MCF 10A (cell line): ENCODE measurements around the gene PREB. TPM values are rescaled to one million over a fixed set of nuclear protein-coding genes. Genes with fewer than 3 reads are reported as not detected.

Experiments
- BruUV-seq: library from RNA; stranded (reverse); fragments of 400-500 nt; replicated peaks from 2 replicates; lab custom pipeline; 2021; lab: Mats Ljungman, UMichigan
- CTCF ChIA-PET: fragments of 300-600 bp; sonication (Branson Sonifier 250); formaldehyde crosslinking; extraction: SDS; loops from one replicate; lab custom pipeline; 2021; ENCODE audit warnings: antibody characterized with exemption, inconsistent platforms; lab: Yijun Ruan, JAX
- POLR2A ChIA-PET: fragments of 300-600, 350-650 bp; sonication (Branson Sonifier 250); formaldehyde crosslinking; extraction: SDS; loops from one replicate; lab custom pipeline; 2020; ENCODE audit warnings: antibody characterized with exemption, inconsistent platforms; lab: Yijun Ruan, JAX
- DNase-seq: peaks from one replicate; pipeline ENCODE4 v3.0.0-alpha.2; 2018; ENCODE audit not compliant: unreplicated experiment
- H3K27ac Mint-ChIP-seq: one replicate; pipeline ENCODE4 v1.8.0; 2022; ENCODE audit warnings: mild to moderate bottlenecking, low read depth, mixed read lengths; ENCODE audit not compliant: unreplicated experiment
- H3K27me3 Mint-ChIP-seq: one replicate; pipeline ENCODE4 v1.8.0; 2022; ENCODE audit warnings: mixed read lengths; ENCODE audit not compliant: insufficient read depth, unreplicated experiment
- H3K36me3 Mint-ChIP-seq: one replicate; pipeline ENCODE4 v1.8.0; 2022; ENCODE audit warnings: mild to moderate bottlenecking, moderate library complexity, mixed read lengths; ENCODE audit not compliant: insufficient read depth, unreplicated experiment
- H3K4me1 Mint-ChIP-seq: one replicate; pipeline ENCODE4 v1.8.0; 2022; ENCODE audit warnings: mixed read lengths; ENCODE audit not compliant: insufficient read depth, unreplicated experiment
- H3K4me3 Mint-ChIP-seq: one replicate; pipeline ENCODE4 v1.8.0; 2022; ENCODE audit warnings: mild to moderate bottlenecking, moderate library complexity, mixed read lengths; ENCODE audit not compliant: unreplicated experiment
- H3K9me3 Mint-ChIP-seq: one replicate; pipeline ENCODE4 v1.8.0; 2022; ENCODE audit warnings: mixed read lengths; ENCODE audit not compliant: unreplicated experiment
- intact Hi-C: fragments of 100-400 bp; cut with micrococcal nuclease; formaldehyde crosslinking; loops from 2 replicates; pipeline ENCODE4 v1.14.1; 2022
- total RNA-seq: library from RNA; stranded (reverse); gene quantifications from 2 replicates; pipeline ENCODE4 v1.2.3, GENCODE V29; 2022
- TF ChIP-seq, protein P1 (sequence below): fragments of 200-600 bp; IDR thresholded peaks from one replicate; pipeline ENCODE4 v1.8.0; 2022; ENCODE audit warnings: antibody characterized with exemption, mild to moderate bottlenecking; ENCODE audit not compliant: unreplicated experiment

The PREB gene
- total RNA-seq, 1 experiment from 2014 or later: 68.5 TPM

DNA sequence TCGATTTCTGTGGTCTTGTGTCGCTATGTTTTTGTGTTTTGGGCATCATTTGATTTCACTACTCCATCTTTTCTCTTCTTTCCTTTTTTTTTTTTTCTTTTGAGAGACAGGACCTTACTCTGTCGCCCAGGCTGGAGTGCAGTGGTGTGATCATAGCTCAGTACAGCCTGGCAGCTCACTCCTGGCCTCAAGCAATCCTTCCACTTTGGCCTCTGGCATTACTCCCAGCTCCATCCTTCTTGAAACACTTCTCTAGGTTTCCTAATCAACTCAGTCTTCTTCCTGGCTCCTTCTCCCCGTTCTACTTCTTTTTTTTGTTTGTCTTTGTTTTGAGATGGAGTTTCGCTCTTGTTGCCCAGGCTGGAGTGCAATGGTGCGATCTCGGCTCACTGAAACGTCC is 40.9 kb upstream of the PREB start:
- H3K27ac Mint-ChIP-seq: no peak overlapping the region

DNA sequence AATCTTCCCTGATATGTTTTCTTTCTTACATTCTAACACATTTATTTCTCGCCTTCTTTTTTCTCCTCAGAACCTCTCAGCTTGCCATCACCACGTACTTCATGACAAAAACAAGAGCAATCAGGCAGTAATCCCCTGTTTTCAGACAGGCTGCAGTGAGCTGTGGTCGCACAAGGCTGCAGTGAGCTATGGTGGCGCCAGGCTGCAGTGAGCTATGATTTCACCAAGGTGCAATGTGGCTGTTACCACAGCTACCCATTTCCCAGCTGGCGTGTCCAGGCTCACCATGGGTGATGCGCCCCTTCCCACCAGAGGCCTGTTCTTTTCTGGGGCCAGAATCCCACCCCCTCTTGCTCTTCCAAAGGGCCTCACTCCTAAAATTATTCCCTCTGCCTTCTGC is 40.2 kb upstream of the PREB start:
- Mint-ChIP-seq H3K4me3 (no peak overlapping the region), H3K4me1 (peaks cover 7% of the 10 kb centered on the region), H3K9me3 (no peaks in the 10 kb centered on the region), H3K36me3 (no peaks in the 10 kb centered on the region), H3K27ac (no peak overlapping the region), H3K27me3 (no peaks in the 10 kb centered on the region)
- intact Hi-C loops: no loop called here
- no peak for DNase-seq
- TF ChIP-seq, protein P1, sequence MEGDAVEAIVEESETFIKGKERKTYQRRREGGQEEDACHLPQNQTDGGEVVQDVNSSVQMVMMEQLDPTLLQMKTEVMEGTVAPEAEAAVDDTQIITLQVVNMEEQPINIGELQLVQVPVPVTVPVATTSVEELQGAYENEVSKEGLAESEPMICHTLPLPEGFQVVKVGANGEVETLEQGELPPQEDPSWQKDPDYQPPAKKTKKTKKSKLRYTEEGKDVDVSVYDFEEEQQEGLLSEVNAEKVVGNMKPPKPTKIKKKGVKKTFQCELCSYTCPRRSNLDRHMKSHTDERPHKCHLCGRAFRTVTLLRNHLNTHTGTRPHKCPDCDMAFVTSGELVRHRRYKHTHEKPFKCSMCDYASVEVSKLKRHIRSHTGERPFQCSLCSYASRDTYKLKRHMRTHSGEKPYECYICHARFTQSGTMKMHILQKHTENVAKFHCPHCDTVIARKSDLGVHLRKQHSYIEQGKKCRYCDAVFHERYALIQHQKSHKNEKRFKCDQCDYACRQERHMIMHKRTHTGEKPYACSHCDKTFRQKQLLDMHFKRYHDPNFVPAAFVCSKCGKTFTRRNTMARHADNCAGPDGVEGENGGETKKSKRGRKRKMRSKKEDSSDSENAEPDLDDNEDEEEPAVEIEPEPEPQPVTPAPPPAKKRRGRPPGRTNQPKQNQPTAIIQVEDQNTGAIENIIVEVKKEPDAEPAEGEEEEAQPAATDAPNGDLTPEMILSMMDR: no peak
- POLR2A ChIA-PET: interaction anchor here (0.6 to 1.0 kb wide), 2 partner anchors 10 to 18 kb away, joined by 3 read pairs; no protein-coding TSS in a partner anchor
- CTCF ChIA-PET: no interaction called here
- BruUV-seq: no TSS peak

More for the DNA sequence above, 40.9 kb upstream of the PREB start:
- H3K36me3 Mint-ChIP-seq: no peaks in the 10 kb centered on the region
- ChIA-PET POLR2A (interaction anchor here (0.6 kb wide), 1 partner anchor 18 kb away, joined by 3 read pairs; no protein-coding TSS in a partner anchor), CTCF (interaction anchor here (0.6 to 1.0 kb wide), 4 partner anchors 31 to 254 kb away, joined by 3 to 4 read pairs (median 3); no protein-coding TSS in a partner anchor)
- no peak overlapping the region for H3K4me3 Mint-ChIP-seq
- H3K27me3 Mint-ChIP-seq: no peaks in the 10 kb centered on the region
- H3K4me1 Mint-ChIP-seq: peaks cover 7% of the 10 kb centered on the region
- TF ChIP-seq, protein P1: no peak
- DNase-seq: no peak
- H3K9me3 Mint-ChIP-seq: no peaks in the 10 kb centered on the region
- intact Hi-C loops: no loop called here
- BruUV-seq: no TSS peak

GRCh38 chr2:27171351-27171848 is 37.0 kb upstream of the PREB start:
- H3K27ac Mint-ChIP-seq: no peak overlapping the region
- H3K27me3 Mint-ChIP-seq: no peaks in the 10 kb centered on the region
- POLR2A ChIA-PET: interaction anchor here (0.6 to 0.7 kb wide), 3 partner anchors 52 to 515 kb away, joined by 3 to 4 read pairs (median 3); partner anchors contain the start of gene MPV17
- TF ChIP-seq, protein P1: no peak
- H3K4me3 Mint-ChIP-seq: no peak overlapping the region
- CTCF ChIA-PET: interaction anchor here (0.6 to 2.4 kb wide), 7 partner anchors 11 to 777 kb away, joined by 3 to 27 read pairs (median 5); no protein-coding TSS in a partner anchor
- no peaks in the 10 kb centered on the region for H3K36me3 Mint-ChIP-seq
- intact Hi-C loops: loop anchor here (2.0 kb wide), 1 partner anchor 19 kb away; no protein-coding TSS in a partner anchor
- H3K4me1 Mint-ChIP-seq: peaks cover 7% of the 10 kb centered on the region
- DNase-seq: no peak
- no peaks in the 10 kb centered on the region for H3K9me3 Mint-ChIP-seq
- no TSS peak for BruUV-seq

DNA sequence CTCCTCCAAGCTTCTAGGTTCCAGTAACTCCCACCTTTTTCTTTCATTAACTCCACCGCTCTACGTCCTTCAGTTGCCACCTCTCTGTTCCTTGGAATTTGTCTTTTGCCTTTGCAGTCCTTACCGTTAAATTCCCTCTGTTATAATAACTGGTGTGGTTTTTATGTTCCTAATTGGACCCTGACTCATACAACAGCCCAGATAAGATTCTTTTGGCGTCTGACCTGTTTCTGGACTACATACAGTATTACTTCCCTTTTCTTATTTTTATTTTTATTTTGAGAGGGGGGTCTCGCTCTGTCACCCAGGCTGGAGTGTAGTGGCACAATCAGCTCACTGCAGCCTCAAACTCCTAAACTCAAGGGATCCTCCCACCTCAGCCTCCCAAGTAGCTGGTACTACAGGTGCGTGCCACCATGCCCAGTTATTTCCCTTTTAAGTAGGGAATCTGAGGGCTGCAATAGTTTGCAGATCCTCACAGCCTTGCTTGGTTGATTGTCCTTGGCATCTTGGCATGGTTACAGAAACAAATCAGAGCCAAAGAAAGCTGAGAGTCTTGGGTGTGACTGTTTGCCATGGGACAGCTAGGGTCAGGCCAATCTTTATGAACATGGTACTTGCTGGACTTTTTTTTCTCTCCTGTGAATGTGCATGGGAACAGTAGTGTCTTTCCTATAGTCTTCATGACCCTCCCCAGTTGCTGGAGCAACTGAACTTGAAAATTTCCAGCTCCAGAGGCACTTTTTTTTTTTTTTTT is 36.3 kb upstream of the PREB start:
- H3K36me3 Mint-ChIP-seq: no peaks in the 10 kb centered on the region

More for the DNA sequence above, 36.3 kb upstream of the PREB start:
- no TSS peak for BruUV-seq
- ChIA-PET POLR2A (interaction anchor here (0.7 kb wide), 2 partner anchors 53 to 514 kb away, joined by 3 read pairs; no protein-coding TSS in a partner anchor), CTCF (interaction anchor here (0.6 to 2.4 kb wide), 14 partner anchors 8 to 777 kb away, joined by 3 to 27 read pairs (median 4); partner anchors contain the start of gene TCF23)
- intact Hi-C loops: loop anchor here (2.0 kb wide), 1 partner anchor 20 kb away; no protein-coding TSS in a partner anchor
- Mint-ChIP-seq H3K9me3 (no peaks in the 10 kb centered on the region), H3K4me1 (peaks cover 7% of the 10 kb centered on the region), H3K27me3 (no peaks in the 10 kb centered on the region), H3K4me3 (no peak overlapping the region), H3K27ac (no peak overlapping the region)
- peak; percentile 26 for DNase-seq
- TF ChIP-seq, protein P1: no peak
